GM18907 (cell line): ENCODE data around the gene PABPN1.
"Not testable (repeated sequence)": the region's sequence is repeated elsewhere in the genome, so short reads cannot be mapped to it uniquely, and the experiment has no call there.

ENCODE experiments used
- ATAC-seq: cut with Tn5 transposase; IDR thresholded peaks from one replicate; pipeline ENCODE4 v1.9.1; 2021; ENCODE audit warnings: mild to moderate bottlenecking, moderate library complexity; ENCODE audit not compliant: unreplicated experiment

Gene PABPN1, protein sequence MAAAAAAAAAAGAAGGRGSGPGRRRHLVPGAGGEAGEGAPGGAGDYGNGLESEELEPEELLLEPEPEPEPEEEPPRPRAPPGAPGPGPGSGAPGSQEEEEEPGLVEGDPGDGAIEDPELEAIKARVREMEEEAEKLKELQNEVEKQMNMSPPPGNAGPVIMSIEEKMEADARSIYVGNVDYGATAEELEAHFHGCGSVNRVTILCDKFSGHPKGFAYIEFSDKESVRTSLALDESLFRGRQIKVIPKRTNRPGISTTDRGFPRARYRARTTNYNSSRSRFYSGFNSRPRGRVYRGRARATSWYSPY

DNA sequence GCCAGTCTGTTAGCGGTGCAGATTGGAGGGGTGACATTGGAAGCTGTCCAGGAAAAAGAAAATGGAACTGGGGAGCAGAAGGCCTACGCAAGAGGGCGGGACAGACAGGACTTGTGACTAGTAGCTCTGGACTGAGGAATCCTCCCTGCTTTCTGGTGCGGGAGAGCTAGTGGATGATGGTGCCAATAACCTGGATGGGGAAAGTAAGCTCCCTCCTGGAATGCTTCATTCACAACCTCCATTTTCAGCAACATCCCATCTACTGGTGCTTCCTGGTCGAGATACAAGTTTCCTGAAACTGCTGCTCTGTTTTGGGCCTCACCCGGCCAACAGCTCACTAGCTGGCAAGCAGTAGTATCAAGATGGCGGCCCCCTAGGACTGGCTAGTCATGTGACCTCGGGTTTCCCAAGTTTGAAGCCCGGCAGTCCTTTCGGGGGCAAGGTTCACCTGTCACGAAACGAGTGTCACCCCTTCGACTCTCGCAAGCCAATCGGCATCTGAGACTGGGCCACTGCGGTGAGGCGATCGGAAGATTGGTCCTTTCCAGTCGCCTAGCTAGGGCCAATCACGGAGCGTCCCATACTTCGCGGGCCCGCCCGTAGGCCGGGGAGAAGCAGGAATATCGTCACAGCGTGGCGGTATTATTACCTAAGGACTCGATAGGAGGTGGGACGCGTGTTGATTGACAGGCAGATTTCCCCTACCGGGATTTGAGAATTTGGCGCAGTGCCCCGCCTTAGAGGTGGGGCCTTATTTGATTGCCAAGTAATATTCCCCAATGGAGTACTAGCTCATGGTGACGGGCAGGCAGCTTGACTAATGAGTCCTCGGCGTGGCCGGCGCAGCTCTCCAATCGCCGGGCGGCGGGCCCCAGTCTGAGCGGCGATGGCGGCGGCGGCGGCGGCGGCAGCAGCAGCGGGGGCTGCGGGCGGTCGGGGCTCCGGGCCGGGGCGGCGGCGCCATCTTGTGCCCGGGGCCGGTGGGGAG, at the start of gene PABPN1:
Gene PABPN1 (plus strand): TSS at position 874 of the 988 bp plus-strand sequence. CDS start 13 bp downstream, at position 887.
- peak; percentile 93 for ATAC-seq

DNA sequence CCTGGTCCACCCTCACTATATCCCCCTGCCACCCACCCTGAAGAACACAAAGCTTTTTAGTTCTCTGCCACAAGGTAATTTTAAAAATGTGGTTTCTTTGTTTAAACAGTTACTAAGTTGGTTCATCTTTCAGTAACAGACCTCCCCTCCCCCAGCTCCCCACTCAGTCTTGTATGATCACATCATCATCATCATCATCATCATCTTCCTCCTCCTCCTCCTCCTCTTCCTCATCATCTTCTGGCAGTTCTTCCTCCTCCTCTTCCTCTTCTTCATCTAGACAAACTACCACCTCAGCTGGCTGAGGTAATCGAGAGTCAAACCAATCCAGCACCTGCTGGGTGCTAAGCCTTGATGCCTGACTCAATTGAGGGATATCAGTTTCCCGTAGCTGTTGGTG, 45.8 kb upstream of the PABPN1 start:
- ATAC-seq, result no peak

DNA sequence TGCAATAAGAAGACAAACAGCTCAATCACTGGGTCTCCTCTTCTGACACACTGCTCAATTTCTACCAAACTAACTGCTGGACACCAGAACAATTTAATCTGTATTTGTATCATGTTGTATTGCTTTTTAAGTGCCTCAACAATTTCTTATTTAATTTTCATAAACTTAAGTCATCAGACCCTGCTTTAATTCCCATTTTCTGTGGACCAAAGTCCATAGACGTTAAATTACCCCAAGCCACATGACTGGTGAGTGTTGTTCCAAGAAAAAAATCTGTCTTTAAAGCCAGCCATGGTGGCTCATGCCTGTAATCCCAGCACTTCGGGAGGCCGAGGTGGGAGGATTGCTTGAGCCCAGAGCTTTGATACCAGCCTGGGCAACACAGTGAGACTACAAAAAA, 44.1 kb upstream of the PABPN1 start:
- no peak for ATAC-seq

DNA sequence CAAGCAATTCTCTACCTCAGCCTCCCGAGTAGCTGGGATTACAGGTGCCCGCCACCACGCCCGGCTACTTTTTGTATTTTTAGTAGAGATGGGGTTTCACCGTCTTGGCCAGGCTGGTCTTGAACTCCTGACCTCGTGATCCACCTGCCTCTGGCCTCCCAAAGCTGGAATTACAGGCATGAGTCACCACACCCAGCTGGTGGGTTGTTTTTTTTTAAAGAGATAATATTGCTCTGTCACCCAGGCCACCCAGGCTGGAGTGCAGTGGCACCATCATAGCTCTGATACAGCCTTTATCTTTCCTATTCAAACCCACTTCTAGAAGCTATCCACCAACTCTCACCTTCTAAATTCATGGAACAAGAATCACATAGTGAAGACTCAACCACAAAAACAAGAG, 43.3 kb upstream of the PABPN1 start:
- ATAC-seq, result not testable (repeated sequence)

DNA sequence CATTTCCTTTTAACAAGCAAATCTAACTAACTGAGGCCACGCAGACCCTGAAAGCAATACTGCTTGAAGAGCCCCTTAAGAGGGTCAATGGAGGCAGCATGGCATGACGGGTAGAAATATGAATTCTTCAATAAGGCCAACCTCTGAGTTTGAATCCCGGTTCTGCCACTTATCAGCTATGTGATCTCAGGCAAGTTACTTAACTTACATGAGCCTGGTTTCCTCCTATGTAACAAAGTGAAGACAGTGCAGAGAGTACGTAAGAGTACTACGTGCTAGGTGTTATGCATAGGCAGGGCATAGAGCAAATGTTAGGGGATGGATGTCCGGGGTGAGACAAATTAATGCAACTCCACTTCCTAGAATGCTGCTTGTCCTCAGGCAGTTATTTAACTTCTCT, 40.0 kb upstream of the PABPN1 start:
- ATAC-seq, result no peak

DNA sequence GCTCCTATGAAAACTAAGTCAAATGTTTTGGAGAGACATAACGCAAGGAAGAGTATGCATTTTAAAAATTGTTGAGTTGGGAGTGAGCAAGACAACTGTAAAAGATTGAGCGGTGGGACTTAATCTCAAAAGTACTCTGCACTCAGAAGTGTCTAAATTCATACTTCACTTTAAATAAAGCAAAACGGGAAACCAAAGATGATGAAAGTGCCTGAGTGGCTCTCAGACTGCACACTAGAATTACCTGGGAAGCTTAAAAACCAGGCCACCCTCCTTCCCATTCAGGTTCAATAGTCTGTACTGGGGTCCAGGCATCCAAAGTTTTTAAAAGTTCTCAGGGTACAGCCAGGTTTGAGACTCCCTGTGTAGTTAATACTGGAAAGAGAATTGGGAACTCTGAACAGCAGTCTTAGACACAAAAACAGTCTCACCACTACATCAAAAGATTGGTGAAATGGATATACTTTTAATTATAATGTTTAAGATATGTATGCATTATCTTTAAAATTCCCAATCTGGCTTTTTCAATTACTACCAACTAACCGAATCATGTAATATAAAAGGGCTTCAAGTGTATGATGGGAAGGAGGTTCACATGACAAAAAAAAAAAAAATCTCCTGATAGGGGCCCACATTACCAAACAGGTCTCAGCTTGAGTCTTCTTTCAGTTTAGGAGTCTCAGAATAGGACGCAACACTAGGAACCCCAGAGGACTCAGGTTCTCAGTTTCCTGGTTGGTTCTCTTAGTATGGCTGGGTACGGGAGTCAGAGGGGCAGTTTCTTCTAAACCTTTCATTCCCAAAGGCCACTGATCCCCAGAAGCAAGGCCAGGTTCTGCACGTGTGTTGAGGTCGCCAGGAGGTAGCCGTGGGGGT, 36.4 kb upstream of the PABPN1 start:
- no peak for ATAC-seq

DNA sequence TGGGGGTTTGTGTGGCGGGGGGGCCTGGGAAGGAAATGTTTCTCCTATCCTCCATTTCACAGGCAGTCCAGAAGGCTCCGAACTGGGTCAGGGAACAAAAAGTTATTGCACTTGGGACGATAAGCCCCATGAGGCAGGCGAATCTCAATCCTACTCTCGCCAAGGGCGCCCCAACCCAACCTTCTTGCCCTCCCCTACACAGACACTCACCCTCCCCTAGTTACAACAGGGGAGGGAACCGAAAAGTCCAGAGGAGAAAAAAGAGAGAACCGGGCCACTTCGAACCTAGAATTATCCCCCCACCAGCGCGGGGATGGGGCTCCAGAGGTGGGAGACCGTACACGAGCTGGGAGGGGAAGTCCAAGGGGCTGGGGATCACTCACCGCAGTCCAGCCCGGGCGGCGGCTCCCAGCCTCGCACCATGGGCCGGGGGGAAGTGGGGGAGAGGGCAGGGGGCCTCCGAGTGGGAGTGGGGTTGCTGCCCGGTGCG, 35.7 kb upstream of the PABPN1 start:
- ATAC-seq, result peak; percentile 33

DNA sequence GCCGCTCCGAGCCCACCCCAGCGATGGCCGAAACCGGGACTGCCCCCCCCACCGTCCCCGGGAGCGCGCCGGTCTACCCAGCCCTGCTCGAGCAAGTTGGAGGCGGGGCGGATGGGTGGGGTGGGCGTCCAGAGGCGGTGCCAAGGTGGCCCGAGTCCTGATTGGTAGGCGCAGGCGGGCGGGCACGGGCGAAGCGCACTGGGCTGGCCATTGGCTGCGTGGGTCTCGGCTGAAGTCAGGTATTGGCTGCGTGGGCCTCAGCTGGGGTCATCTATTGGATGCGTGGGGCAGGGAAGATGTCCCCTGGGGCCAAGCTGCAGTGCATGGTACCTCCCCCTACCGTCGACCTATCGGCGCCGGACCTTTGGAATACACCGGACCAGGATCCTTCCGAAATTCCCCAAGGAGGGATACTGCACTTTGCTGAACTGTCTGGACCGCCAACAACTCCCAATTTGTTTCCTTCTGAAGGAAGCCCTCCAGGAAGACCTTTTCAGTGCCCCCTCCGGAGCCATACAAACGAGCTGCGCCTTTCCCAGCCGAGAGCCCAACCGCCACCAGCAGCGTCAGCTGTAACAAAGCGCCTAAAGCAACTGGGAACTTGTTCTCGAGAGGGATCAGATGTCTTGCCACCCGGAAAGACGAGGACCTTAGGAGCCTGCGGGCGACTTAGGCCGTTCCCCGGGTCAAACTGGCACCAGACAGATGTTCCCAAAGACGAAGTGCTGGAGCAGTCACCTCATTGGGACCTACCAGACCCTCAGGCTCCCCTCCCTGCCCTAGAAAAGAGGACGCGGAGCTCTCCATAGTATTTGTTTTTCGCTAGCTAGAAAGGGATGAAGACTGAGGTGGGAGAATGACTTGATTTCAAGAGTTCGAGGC, 35.0 kb upstream of the PABPN1 start, which contains the start of gene HOMEZ:
Gene HOMEZ (minus strand): TSS at position 113 of the 882 bp plus-strand sequence. CDS start 180 bp downstream, outside the sequence.
- peak; percentile 98 for ATAC-seq

DNA sequence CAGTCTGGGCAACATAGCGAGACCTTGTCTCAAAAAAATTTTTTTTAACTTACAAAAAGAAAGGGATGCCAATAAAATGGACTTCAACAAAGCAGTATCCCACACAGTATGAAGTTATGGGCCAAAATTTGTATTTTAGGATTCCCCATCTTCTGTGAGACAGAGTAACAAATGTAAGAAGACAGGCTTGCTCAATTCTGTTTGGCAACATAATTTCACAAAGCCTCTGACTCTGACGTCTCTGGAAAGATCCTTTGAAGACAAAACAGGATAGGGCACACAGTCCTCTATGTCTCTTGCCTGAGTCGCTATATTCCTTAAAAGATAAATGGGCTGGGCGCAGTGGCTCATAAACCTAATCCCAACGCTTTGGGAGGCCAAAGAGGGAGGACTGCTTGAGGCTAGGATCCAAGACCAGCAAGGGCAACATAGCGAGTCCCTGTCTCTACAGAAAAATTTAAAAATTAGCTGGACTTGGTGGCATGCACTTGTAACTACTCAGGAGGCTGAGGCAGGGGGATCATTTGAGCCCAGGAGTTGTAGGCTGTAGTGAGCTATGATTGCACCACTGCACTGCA, 34.3 kb upstream of the PABPN1 start:
- ATAC-seq, result no peak

DNA sequence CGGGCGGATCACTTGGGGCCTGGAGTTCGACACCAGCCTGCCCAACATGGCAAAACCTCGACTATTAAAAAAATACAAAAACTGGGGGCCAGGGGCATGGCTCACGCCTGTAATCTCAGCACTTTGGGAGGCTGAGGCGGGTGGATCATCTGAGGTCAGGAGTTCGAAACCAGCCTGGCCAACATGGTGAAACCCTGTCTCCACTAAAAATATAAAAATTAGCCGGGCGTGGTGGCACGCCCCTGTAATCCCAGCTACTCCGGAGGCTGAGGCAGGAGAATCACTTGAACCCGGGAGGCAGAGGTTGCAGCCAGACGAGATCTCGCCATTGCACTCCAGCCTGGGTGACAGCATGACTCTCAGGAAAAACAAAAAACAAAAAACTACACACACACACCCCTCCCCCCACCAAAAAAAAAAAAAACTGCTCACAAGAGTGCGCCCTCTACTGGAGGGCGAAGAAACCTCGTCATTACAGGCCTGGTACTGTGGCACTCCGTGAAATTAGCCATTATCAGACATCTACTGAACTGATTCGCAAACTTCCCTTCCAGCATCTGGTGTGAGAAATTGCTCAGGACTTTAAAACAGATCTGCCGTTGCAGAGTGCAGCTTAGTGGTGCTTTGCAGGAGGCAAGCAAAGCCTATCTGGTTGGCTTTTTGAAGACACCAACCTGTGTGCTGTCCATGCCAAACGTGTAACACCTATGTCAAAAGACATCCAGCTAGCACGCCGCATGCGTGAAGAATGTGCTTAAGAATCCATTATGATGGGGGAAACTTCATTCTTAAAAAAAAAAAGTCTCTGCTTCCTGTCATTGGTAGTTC, 26.3 kb upstream of the PABPN1 start:
- ATAC-seq, result peak; percentile 40

DNA sequence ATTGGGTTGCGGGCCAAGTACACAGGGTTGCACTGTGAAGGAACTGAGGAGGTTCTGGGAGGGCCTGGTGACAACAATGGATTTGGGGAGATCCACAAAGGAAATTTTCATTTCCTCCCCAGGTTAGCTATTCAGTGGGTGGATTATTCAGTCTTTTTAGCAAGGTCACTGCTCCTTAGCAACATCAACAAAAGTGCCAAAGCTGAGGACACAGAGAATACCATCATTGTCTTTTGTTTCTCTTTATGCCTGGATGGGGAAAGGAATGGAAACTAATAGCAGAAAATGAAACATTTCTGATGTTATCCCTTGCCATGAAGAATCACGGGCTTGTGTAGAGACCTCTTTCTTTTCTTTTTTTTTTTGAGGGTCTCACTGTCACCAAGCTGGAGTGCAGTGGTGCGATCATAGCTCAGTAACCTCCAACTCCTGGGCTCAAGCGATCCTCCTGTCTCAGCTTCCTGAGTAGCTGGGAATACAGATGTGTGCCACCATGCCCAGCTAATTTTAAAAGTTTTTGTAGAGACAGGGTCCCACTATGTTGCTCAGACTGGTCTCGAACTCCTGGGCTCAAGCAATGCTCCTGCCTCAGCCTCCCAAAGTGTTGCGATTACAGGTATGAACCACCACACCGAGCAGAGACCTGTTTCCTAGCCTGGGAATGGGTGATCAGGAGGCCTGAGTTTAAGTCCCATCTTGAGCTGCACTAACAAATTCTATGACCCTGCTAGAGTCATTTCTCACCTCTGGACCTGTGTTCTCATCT, 25.1 kb upstream of the PABPN1 start:
- ATAC-seq, result no peak

DNA sequence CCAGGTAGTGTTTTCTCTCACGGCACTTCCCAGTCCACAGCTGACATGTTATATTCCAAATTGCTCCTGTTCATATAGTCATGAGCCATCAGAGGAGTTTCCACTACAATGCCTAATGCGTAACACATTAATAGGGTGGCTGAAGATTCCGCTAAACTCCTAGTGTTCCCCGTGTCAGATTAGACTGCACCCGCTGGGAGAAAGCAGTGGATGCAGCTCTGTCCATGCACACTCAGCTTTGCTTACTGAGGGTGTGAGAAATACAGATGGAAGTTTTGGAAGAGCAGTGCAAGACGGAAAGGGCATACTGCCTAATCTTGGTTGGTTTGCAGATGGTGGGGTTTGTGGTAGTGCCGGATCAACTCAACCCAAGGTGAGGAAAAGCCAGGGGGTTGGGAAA, 24.2 kb upstream of the PABPN1 start:
- no peak for ATAC-seq

DNA sequence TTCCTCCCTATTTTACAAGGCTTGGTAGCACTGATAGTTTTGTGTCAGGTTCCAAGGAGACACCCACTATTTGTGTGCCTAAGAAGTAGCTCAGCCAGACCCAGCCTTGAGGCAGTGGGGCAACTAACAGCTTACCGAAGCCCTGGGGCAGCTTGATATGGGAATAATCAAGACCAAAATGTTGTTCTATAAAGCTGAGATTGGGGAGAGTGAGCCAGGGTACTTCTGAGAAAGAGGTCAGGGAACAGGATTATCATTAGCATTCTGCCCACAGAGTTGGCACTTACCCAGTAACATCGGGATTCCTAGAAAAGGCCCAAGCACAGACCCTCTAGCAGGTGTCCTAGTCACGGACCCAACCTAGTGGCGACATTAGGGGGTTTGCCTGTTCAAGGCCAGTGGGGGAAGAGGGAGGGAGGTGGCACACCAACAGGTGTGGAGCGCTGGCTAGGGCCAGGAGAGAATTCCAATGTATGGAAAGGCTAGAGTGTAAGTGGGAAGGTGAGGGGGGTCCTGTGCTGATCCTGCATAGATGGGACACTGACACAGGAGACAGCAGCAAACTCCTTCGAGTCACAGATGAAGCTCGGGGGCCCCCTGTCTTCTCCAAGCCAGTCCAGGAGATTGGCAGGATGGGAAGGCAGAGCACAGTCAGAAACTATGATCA, 23.5 kb upstream of the PABPN1 start:
- no peak for ATAC-seq

DNA sequence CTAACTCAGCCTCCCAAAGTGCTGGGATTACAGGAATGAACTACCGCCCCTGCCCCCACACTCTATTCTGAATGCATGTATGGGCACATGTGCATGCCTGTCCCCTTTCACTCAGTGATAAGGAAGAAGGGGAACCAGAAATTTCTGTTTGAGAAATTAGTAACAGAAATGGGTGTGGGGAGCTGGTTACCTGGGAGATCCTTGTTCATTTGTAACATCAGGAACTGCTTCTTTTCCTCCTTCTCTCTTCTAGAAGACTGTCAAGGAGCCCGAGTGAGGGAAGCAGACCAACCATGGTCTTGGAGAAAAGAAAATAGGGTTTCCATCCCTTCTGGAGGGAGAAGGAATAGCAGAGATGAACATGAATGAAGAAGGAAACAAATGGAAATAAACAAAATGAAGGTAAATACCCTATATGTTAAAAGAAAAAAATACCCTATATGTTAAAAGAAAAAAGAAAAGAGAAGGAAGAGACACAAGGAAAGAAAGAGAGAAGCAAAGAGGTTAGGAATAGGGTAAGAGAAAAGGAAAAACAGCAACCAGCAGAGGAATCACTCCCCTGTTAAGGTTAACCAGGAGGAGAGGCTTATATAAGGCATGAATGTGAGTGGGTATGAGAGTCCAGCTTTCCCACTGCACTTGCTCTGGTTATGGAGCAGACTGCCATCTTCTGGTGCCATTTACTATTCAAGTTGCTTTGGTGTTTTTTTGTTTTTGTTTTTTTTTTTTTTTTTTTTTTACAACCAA, 21.9 kb upstream of the PABPN1 start:
- ATAC-seq, result no peak

DNA sequence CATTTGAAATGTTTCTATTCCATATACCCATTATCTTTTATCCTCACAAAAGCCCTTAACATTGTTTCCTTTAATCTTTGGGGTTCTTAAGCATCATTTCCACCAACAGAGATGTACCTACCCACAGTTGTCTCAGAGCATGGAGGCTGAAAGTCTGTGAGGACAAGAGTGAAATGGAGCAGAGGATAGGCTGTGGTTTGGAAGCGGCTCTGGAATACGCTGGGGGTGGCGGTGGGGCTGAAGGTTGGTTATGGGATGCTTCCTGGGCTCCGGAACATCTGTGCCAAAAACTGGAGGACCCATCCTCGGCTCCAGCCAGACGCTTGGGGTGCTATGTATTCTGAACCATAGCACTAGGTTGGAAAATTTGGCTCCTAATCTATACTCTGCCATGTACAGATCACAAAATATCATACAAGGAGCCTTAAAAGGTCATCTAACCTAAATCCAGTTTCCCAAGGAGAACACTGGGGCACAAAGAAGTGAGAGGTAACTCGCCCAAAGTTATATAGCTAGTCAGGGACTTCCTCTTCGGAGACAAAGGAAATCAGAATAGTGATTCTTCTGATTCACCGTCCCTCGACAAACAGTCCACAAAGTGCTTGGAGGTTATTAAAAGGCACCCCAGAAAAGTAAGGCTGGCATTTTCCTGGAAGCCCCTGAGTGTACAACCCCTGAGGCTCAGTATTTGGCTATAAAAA, 21.1 kb upstream of the PABPN1 start:
- no peak for ATAC-seq

DNA sequence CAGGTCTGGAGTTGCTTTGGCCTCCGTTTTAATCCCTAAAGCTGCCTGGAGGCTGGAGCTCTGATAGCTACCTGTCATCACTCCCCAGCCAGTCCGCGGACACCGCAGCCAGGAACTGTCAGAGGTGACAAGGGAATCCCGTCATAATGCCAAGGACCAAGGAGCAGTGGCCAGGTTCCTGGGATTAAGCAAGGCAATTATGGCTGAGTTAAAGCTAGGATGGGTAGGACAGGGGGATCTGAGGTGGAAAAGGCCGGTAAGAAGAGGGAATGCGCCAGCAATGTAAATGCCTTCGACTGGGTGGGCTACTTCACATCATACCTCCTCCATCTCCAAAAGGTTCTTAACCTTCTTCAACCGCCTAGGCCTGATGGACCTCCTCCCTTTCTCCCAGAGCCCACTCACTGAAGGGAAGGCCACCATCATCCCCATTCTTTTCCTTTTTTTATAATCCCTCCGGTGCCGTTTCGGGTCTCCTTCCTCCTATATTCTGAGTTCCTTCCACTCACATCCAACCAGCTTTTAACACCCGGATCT, 20.5 kb upstream of the PABPN1 start:
- ATAC-seq, result no peak
